H9 (cell line): ENCODE results near the gene PTPRC. TPM values are rescaled to one million over a fixed set of nuclear protein-coding genes. Genes with fewer than 3 reads are reported as not detected.

Source experiments
- DNase-seq: peaks from one replicate; pipeline ENCODE4 v3.0.0-alpha.2; 2017
- H2AFZ ChIP-seq: one replicate; pipeline ENCODE4 v1.6.1; 2013; ENCODE audit warnings: mild to moderate bottlenecking, low read length, control low read depth, moderate library complexity
- H2AK5ac ChIP-seq: 2 replicates; pipeline ENCODE4 v1.6.1; 2013; ENCODE audit warnings: low read length, control low read depth, mixed read lengths; ENCODE audit not compliant: insufficient read length
- H2BK120ac ChIP-seq: one replicate; pipeline ENCODE4 v1.6.1; 2013; ENCODE audit warnings: low read depth, mild to moderate bottlenecking, low read length, control low read depth, inconsistent platforms; ENCODE audit not compliant: poor library complexity, severe bottlenecking
- H2BK12ac ChIP-seq: 2 replicates; pipeline ENCODE4 v1.6.1; 2013; ENCODE audit warnings: low read length, control low read depth, mixed read lengths, low read depth; ENCODE audit not compliant: insufficient read length
- H2BK15ac ChIP-seq: 2 replicates; pipeline ENCODE4 v1.6.1; 2013; ENCODE audit warnings: low read depth, low read length, control low read depth
- H2BK20ac ChIP-seq: one replicate; pipeline ENCODE4 v1.6.1; 2013; ENCODE audit warnings: low read depth, mild to moderate bottlenecking, low read length, control low read depth, inconsistent platforms; ENCODE audit not compliant: poor library complexity, severe bottlenecking
- H2BK5ac ChIP-seq: 2 replicates; pipeline ENCODE4 v1.6.1; 2013; ENCODE audit warnings: low read length, control low read depth, mixed read lengths; ENCODE audit not compliant: insufficient read length
- H3K14ac ChIP-seq: 2 replicates; pipeline ENCODE4 v1.6.1; 2013; ENCODE audit warnings: low read length, control low read depth; ENCODE audit not compliant: insufficient read depth
- H3K18ac ChIP-seq: 2 replicates; pipeline ENCODE4 v1.6.1; 2013; ENCODE audit warnings: low read depth, mild to moderate bottlenecking, mixed read lengths, low read length, control low read depth; ENCODE audit not compliant: insufficient read length
- H3K23ac ChIP-seq: 2 replicates; pipeline ENCODE4 v1.6.1; 2013; ENCODE audit warnings: low read length, control low read depth, mixed read lengths, low read depth; ENCODE audit not compliant: insufficient read length
- H3K23me2 ChIP-seq: 2 replicates; pipeline ENCODE4 v1.6.1; 2013; ENCODE audit warnings: low read depth, mild to moderate bottlenecking, mixed read lengths, low read length, control low read depth; ENCODE audit not compliant: insufficient read length, poor library complexity, severe bottlenecking
- H3K27ac ChIP-seq: 2 replicates; pipeline ENCODE4 v1.5.1; 2013; ENCODE audit warnings: low read length, control low read depth, mixed read lengths, low read depth; ENCODE audit not compliant: insufficient read length
- H3K27me3 ChIP-seq: 2 replicates; pipeline ENCODE4 v1.6.1; 2013; ENCODE audit warnings: low read length, control low read depth, inconsistent platforms; ENCODE audit not compliant: insufficient read depth
- H3K4ac ChIP-seq: 2 replicates; pipeline ENCODE4 v1.6.1; 2013; ENCODE audit warnings: low read depth, mild to moderate bottlenecking, control low read depth, inconsistent platforms, low read length, moderate library complexity
- H3K4me1 ChIP-seq: 2 replicates; pipeline ENCODE4 v1.6.1; 2013; ENCODE audit warnings: low read length, control low read depth, inconsistent platforms; ENCODE audit not compliant: insufficient read depth
- H3K4me2 ChIP-seq: 2 replicates; pipeline ENCODE4 v1.6.1; 2013; ENCODE audit warnings: low read length, control low read depth, mixed read lengths; ENCODE audit not compliant: insufficient read length, insufficient read depth
- H3K56ac ChIP-seq: 2 replicates; pipeline ENCODE4 v1.6.1; 2013; ENCODE audit warnings: low read depth, mild to moderate bottlenecking, mixed read lengths, low read length, control low read depth; ENCODE audit not compliant: insufficient read length
- H3K79me1 ChIP-seq: 2 replicates; pipeline ENCODE4 v1.6.1; 2013; ENCODE audit warnings: low read depth, mild to moderate bottlenecking, moderate library complexity, low read length, control low read depth, inconsistent platforms; ENCODE audit not compliant: insufficient read depth, poor library complexity, severe bottlenecking
- H3K79me2 ChIP-seq: 2 replicates; pipeline ENCODE4 v1.6.1; 2013; ENCODE audit warnings: low read length, control low read depth, inconsistent platforms; ENCODE audit not compliant: insufficient read depth
- H3K9ac ChIP-seq: 2 replicates; pipeline ENCODE4 v1.6.1; 2013; ENCODE audit warnings: low read length, control low read depth, mixed read lengths; ENCODE audit not compliant: insufficient read length; ENCODE audit errors: extremely low read depth
- H3K9me3 ChIP-seq: one replicate; pipeline ENCODE4 v1.6.1; 2013; ENCODE audit warnings: low read depth, low read length, inconsistent platforms; ENCODE audit not compliant: control insufficient read depth
- H3T11ph ChIP-seq: one replicate; pipeline ENCODE4 v1.6.1; 2013; ENCODE audit warnings: mild to moderate bottlenecking, low read length, control low read depth, inconsistent platforms
- H4K20me1 ChIP-seq: one replicate; pipeline ENCODE4 v1.6.1; 2013; ENCODE audit not compliant: control insufficient read depth, insufficient read length, insufficient read depth
- H4K5ac ChIP-seq: 2 replicates; pipeline ENCODE4 v1.6.1; 2013; ENCODE audit warnings: low read depth, mild to moderate bottlenecking, mixed read lengths, low read length, control low read depth; ENCODE audit not compliant: insufficient read length
- H4K8ac ChIP-seq: replicated peaks from 2 replicates; pipeline ENCODE4 v1.6.1; 2013; ENCODE audit warnings: low read length, control low read depth, mixed read lengths, low read depth; ENCODE audit not compliant: insufficient read length
- H4K91ac ChIP-seq: 2 replicates; pipeline ENCODE4 v1.6.1; 2013; ENCODE audit warnings: low read depth, mild to moderate bottlenecking, moderate library complexity, mixed read lengths, low read length, control low read depth; ENCODE audit not compliant: insufficient read length
- H3K27ac Mint-ChIP-seq, 3 experiments: 2 replicates in 2 of 3; 3 replicates in 1 of 3; pipeline ENCODE4 v1.8.0; 2020 to 2021; ENCODE audit warnings: mixed read lengths in 3 of 3, mild to moderate bottlenecking in 1 of 3, moderate library complexity in 1 of 3
- H3K27me3 Mint-ChIP-seq: 2 replicates; pipeline ENCODE4 v1.8.0; 2021; ENCODE audit warnings: low read depth, mild to moderate bottlenecking, moderate library complexity, mixed read lengths
- H3K36me3 Mint-ChIP-seq, 3 experiments: 2 replicates in 2 of 3; 3 replicates in 1 of 3; pipeline ENCODE4 v1.8.0; 2020 to 2021; ENCODE audit warnings: low read depth in 3 of 3, mixed read lengths in 3 of 3; ENCODE audit not compliant: insufficient read depth in 1 of 3
- H3K4me1 Mint-ChIP-seq, 2 experiments: 2 replicates each; pipeline ENCODE4 v1.8.0; 2020; ENCODE audit warnings: mixed read lengths in 2 of 2
- H3K4me3 Mint-ChIP-seq, 2 experiments: 2 replicates in 1 of 2; 3 replicates in 1 of 2; pipeline ENCODE4 v1.8.0; 2020 to 2021; ENCODE audit warnings: mild to moderate bottlenecking in 2 of 2, mixed read lengths in 2 of 2, moderate library complexity in 1 of 2
- H3K9me3 Mint-ChIP-seq, 2 experiments: 2 replicates in 1 of 2; 3 replicates in 1 of 2; pipeline ENCODE4 v1.8.0; 2020; ENCODE audit warnings: mild to moderate bottlenecking in 2 of 2, mixed read lengths in 2 of 2, moderate library complexity in 1 of 2
- WGBS: extraction: QIAGEN DNeasy Blood & Tissue Kit; methylation state at CpG from one replicate; pipeline ENCODE4 v1.1.7; 2013; ENCODE audit warnings: missing lambda C conversion rate, low lambda C conversion rate, mixed read lengths; ENCODE audit not compliant: insufficient read length; ENCODE audit errors: extremely low coverage; 5-methylcytosine and 5-hydroxymethylcytosine counted together
- total RNA-seq: library from RNA; stranded (reverse); gene quantifications from 2 replicates; pipeline ENCODE4 v1.2.1, GENCODE V29; 2021
- TF ChIP-seq, protein P1 (sequence below): fragments of 200-600 bp; sonication (generic); conservative IDR thresholded peaks from 3 replicates; pipeline ENCODE4 v1.8.0; 2021; ENCODE audit warnings: antibody characterized with exemption, mild to moderate bottlenecking

Gene PTPRC
- total RNA-seq, 1 experiment from 2014 or later: not detected

DNA sequence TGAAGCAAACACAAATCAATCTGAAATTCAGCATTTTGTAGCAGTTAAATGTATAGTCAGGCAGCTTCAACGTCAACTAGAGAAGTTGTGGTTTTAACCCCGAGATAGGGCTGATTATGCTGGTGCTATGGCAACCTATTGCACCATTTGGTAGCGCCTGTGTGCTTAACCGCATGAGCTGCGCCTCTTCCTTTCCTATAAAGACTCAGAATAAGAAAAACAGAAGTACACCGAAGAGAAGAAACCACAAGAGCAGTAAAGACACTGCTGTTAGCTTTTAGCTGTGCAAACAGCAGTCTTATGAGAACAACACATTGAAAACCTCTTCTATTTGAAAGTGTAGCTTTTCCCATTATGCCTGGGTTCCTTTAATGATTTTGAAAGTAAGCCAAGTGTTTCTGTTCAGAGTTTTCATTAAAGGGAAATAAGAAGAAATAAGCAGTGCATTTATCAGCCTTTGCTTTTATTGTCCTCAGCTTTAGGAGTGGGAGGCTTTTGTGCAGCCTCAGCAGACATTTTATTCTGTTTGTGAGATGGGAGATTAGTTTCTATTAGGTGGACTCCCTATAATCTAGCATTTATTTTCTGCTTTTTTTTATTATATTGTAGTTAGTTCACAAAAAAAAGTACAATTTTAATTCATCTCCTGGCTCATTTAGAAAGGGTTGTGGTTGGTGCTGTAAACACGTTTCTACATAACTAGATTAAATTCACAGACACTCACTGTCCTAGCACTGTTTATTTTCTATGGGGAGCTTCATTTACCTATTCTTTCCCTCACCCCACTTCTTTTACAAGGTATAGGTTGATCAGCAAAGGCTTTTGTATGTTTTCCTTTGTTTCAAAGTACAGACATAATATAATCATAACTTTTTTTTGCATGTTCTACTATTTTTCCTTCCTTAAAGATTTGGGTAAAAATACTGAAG lies 43.3 kb downstream of the PTPRC start:
- DNase-seq: no peak
- peak overlapping the region in 1 of 2 experiments; percentile 31; a peak in 1 of 5 replicates for H3K4me3 Mint-ChIP-seq

More for the DNA sequence above, 43.3 kb downstream of the PTPRC start:
- no peak overlapping the region for H2AK5ac ChIP-seq
- TF ChIP-seq, protein P1, sequence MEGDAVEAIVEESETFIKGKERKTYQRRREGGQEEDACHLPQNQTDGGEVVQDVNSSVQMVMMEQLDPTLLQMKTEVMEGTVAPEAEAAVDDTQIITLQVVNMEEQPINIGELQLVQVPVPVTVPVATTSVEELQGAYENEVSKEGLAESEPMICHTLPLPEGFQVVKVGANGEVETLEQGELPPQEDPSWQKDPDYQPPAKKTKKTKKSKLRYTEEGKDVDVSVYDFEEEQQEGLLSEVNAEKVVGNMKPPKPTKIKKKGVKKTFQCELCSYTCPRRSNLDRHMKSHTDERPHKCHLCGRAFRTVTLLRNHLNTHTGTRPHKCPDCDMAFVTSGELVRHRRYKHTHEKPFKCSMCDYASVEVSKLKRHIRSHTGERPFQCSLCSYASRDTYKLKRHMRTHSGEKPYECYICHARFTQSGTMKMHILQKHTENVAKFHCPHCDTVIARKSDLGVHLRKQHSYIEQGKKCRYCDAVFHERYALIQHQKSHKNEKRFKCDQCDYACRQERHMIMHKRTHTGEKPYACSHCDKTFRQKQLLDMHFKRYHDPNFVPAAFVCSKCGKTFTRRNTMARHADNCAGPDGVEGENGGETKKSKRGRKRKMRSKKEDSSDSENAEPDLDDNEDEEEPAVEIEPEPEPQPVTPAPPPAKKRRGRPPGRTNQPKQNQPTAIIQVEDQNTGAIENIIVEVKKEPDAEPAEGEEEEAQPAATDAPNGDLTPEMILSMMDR: no peak
- no peaks in the 10 kb centered on the region for H3K4me1 ChIP-seq
- H3K56ac ChIP-seq: no peak overlapping the region
- no peak overlapping the region for H4K8ac ChIP-seq
- no peak overlapping the region for H2BK120ac ChIP-seq
- H3K18ac ChIP-seq: no peak overlapping the region
- no peaks in the 10 kb centered on the region for H3K23me2 ChIP-seq
- no peaks in the 10 kb centered on the region for H3K27me3 ChIP-seq
- Mint-ChIP-seq H3K9me3 (no peaks in the 10 kb centered on the region), H3K27ac (peak overlapping the region in 1 of 3 experiments; percentile 44; a peak in 4 of 7 replicates), H3K4me1 (peaks cover 8 to 9% of the 10 kb centered on the region in 2 experiments), H3K27me3 (no peaks in the 10 kb centered on the region), H3K36me3 (no peaks in the 10 kb centered on the region)
- H3T11ph ChIP-seq: no peak overlapping the region
- H2BK15ac ChIP-seq: no peak overlapping the region
- H2BK12ac ChIP-seq: no peak overlapping the region
- H3K27ac ChIP-seq: no peak overlapping the region
- no peak overlapping the region for H3K14ac ChIP-seq
- H2AFZ ChIP-seq: no peak overlapping the region
- H3K79me1 ChIP-seq: no peaks in the 10 kb centered on the region
- no peak overlapping the region for H3K4me2 ChIP-seq
- no peak overlapping the region for H2BK20ac ChIP-seq
- WGBS: no CpG with 5 or more reads among the region's 7 CpGs
- no peak overlapping the region for H3K9ac ChIP-seq
- H3K23ac ChIP-seq: no peak overlapping the region
- no peak overlapping the region for H4K91ac ChIP-seq
- H4K20me1 ChIP-seq: no peaks in the 10 kb centered on the region
- no peaks in the 10 kb centered on the region for H3K9me3 ChIP-seq
- no peak overlapping the region for H2BK5ac ChIP-seq
- no peaks in the 10 kb centered on the region for H3K79me2 ChIP-seq
- no peak overlapping the region for H3K4ac ChIP-seq
- H4K5ac ChIP-seq: no peak overlapping the region
